GM21515 (cell line): ENCODE data around the gene CARMIL1.

Experiments used
- ATAC-seq: cut with Tn5 transposase; IDR thresholded peaks from one replicate; pipeline ENCODE4 v1.9.1; 2021; ENCODE audit not compliant: unreplicated experiment

CARMIL1 gene

DNA sequence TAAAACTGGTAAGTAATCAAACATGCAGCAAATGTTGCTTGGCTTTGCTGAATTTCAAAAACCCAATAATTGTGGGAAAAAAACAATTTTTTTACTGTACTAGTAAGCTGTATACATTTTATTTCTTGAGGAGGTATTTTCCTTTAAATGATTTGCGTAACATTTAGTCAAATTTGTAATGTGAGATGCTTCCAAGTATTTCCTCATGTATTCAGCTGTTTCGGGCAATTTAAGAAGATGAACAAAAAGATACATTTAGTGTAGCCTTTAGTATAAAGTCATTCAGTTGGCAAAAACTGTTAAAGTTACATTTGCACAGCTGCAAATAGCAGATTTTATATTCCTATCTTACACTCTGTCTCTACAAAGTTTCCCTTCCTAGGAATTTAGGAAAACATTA lies 186.8 kb downstream of the CARMIL1 start:
- ATAC-seq = no peak

DNA sequence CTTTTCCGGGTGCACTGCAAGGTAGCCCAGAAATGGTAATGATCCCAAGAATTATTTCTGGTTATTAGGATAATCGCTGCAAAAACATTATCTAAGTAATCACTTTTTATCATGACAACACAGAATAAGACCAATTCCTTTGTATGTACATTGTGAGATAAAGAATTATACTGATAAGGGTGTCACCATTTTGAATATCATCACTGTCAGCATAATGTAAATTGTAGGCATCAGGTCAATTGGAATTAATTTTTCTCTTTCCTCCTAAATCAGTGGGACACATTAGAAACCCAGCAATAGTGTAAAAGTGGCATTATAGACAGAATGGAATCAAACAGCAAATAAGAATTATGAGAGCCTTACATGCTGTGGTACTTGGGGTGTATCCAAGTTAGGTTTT lies 189.7 kb downstream of the CARMIL1 start:
- ATAC-seq = no peak

DNA sequence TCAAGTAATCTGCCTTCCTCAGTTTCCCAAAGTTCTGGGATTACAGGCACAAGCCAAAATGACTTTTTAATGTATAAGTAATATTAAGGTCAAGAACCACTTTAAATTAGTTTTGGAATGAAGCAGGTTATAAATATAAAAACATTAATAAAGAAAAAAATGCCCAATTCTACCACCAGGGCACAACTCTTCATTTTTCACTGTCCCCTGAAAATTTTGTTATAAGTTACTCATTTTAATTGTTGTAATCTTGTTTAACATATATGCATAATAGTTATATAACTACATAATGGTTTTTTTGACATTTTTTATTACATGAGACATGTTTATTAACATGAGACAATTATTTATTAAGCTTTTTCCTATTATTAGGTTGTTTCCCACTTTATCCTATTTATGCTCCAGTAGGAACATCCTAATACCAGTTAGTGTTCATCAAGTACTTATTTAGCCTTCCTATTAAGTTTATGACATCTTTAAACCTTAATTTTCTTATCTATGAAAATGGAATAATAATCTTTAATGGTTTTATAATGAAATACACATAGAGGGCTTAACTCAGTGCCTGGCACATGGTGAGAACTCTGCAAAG lies 190.7 kb downstream of the CARMIL1 start:
- no peak for ATAC-seq

DNA sequence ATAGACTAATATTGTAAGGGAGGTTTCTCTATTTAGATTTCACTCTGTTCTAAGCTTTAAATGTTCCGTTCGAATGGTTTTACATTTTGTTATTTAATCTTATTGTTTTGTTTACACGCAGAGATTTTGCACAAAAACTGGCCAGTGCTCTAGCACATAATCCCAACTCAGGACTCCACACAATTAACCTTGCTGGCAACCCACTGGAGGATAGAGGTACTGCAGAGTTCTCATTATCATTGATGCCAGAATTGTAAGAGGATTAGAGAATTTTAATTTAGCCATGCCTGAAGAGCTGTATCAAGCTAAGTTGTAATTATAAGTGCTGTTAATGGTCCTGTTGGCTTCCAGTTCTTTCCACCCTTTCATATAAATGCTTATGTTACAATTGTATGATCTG lies 193.1 kb downstream of the CARMIL1 start:
- ATAC-seq = no peak

DNA sequence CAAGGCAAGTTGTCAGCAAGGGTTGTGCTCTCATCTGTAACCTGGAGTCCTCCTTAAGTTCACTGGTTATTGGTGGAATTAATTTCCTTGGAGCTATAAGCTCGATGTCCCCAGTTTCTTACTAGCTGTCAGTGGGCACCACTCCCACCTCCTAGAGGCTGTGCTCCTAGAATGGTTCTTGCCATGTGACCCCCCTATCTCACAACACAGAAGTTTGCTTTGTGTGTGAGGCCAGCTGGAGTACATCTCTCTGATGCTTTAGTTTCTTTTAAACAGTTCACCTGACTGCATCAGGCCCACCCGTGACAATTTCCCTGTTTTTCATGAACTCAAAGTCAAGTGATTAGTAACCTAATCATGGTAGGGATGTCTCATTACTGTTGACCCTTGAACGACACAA lies 193.7 kb downstream of the CARMIL1 start:
- ATAC-seq = no peak

DNA sequence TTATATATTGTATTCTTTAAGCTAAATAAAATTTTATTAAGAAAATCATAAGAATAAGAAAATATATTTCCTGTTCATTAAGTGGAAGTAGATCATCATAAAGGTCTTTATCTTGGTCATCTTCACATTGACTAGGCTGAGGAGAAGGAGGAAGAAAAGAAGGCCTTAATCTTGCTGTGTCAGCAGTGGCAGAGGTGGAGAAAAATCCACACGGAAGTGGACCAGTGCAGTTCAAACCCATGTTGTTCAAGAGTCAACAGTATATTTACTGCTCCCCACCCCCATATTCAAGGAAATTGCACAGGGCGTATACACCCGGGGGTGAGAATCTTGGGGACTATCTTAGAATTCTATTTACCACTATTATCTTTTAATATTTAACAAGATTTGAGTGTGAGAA lies 194.3 kb downstream of the CARMIL1 start:
- ATAC-seq = no peak

DNA sequence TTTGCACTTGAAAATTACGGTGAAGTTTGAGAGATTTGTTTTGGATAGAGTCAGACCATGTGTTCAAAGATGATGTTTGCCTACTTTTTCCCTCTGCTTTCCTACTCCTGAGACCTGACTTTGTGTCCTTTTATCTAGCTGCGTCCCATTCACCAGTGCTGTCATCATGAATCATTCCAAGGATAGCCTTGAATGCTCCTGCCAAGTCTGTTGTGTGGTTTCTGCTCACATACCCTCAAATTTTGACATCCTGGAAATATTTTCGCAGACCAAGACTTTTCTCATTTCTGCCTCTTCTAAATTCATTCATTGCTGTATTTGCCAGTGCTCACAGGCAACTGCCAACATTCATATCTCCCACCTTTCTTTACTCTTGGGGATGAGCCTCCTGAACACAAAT lies 197.0 kb downstream of the CARMIL1 start:
- no peak for ATAC-seq

DNA sequence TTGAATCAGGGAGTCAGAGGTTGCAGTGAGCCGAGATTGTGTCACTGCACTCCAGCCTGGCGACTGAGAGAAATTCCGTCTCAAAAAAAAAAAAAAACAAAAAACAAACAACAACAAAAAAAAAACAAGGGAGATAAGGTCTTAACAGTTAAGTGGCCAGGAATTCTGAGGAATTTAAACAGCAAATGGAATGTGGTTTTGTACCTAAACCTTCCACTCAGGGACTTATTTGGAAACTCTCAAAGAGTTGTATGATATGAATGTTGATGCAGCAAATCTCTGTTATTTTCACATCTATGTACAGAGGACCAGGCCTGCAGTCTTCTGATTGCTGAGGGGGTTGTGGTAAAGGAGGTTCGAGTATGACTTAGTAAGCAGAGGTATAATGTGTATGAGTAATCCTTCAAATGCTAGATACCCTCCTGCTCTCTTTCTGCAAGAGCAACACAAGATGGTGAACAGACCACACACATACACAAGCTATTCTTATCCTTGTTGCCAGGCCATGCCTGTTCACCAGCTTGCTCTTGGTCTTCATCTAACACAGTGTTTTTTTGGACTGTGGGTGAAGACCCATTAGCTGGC lies 197.9 kb downstream of the CARMIL1 start:
- no peak for ATAC-seq

DNA sequence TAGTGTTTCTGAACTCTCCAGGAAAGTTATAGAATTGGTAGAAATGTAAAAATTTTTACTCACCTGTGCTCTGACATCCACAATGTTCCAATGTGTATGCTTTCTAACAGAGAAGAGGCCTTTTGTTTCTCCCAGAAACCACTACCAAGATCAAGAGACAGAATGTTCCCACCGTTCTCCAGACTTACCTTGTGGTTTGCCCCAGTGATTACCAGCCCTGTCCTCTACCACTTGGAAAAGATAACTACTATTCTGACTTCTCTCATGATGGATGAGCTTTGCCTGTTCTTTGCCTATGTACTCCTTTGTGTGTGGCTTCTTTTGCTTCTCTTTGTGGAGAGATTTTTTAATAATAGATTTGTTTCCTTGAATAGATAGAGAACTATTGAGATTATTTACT lies 199.8 kb downstream of the CARMIL1 start:
- no peak for ATAC-seq

DNA sequence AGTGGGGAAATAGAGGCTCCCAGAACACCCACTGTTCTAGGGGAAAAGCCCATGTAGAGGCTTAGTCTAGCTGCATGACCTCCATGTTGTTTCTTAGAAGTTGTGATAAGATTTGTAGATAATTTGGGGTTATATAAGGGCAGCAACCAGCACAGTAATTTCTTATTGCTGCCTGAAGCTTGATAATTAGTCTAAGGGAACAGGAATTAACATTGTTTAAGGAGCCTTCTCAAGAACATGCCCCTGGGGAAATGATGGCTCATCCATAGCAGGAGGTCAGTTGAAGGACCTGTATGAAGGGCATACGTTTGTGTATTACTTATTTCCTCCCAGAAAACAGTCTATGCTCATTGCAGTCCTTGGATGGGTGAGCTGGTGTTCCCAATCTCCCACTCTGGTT lies 202.1 kb downstream of the CARMIL1 start:
- ATAC-seq = no peak

DNA sequence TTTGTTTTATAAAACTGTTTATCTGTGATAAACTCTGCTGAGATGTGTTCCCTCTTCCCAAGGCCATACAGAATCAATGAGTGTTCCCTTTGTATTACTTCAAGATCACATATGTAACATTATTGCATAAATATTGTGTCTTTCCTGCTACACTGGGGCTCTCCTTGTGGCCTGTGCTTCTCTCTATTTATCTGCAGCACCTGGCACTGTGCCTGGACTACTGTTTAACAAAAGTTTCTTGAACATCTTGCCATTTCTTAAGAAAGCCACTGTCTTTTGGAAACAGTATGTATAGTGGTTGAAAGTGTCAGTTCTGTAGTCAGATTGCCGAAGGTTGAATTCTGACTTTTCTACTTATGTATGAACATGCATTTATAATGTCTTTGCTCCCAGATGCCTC lies 203.8 kb downstream of the CARMIL1 start:
- ATAC-seq = no peak

DNA sequence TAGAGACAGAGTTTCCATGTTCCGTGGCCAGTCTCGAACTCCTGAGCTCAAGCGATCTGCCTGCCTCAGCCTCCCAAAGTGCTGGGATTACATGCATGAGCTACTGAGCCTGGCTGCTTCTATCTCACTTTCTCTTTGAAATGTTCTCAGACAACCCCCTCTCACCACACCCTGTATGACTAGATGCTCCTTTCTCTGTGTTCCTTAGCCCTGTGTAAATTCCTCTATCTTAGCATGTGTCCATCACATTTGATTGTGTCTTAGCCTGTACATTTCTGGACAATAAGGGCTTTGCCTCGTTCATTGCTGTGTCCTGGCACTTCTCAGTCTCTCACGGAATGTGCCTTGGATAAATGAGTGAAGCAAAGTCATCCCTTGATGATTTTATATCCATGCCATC lies 204.8 kb downstream of the CARMIL1 start:
- ATAC-seq = no peak

DNA sequence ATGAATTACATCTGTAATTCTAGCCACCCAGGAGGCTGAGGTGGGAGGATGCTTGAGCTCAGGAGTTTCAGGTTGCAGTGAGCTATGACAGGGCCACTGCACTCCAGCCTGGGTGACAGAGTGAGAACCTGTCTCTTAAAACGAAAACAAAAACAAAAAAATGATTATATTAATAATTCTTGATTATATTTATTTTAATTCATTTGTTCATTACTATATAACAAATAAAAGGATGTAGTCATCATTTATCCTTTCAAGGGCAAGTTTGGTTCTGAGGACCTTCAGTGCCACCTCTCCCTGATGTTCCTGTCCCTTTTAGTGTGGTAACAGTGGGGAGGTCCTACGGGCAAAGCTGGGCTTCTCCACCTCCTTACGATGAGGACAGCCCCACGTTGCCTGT lies 205.7 kb downstream of the CARMIL1 start:
- no peak for ATAC-seq

DNA sequence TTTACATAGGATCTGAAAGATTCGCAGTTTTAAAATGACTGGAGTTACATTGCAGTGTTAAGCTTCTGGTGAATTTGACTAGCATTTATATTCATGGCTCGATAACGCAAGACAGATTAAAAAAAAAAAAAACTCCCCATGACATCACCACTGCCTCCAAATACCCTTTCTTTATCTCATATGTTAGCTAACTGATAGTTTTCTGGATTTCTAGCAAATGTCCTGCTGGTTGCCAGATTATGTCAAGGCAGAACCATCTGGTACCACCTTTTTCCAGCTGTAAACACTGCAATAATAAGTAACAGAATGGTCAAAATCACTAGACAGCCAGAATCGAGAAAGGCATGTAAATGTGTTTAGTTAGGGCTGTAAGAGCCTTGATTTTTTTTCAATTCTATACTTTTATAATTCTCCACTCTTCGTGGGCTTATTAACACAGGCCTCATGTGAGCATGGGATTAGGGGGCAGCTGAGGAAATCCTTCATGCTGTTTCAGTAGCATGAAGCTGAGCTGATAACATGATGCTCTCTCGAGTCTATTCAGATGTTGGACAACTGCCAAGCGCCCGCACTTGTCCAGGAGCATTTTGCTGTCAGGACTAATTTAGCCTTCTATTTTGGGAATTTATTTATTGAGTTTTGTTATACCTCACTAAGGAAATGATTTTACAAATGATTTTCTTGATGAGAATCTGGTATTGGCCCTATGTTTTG lies 206.8 kb downstream of the CARMIL1 start:
- no peak for ATAC-seq

DNA sequence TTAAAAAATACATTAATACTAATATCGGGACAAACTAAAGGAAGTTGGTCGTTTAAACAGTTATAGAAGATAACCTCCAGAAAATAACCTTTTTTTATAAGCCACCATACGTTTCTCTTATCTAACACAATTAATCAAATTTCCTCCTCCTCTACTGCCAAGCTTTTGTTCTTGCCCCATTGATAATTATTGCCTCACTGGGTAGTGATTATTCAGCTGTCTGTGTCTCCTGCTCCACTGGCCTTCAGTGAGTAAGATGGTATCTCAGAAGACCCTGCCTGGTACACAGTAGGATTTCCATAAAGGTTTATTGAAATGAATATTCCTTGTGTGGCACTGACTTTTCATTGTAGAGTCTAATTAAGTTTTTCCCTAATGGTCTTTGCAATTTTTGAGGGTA lies 207.4 kb downstream of the CARMIL1 start:
- no peak for ATAC-seq

DNA sequence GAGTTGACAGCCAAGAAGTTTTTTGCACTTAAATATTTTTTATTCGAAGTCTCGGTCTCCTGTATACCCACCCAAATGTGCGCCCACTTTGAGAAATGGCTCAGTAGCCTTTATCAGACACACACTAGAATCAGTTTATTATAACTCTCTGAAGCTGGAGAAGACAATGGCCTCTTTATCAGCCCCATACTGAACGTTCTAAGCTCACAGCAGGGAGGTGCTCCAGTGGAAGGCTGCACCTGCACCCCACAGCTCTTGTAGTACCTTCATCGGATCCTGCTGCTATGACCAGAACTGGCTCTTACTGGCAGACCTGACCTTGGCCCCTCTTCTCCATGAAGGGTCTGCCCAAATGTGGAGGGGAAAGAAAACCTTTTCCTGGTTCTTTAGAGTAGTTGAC lies 207.8 kb downstream of the CARMIL1 start:
- no peak for ATAC-seq

DNA sequence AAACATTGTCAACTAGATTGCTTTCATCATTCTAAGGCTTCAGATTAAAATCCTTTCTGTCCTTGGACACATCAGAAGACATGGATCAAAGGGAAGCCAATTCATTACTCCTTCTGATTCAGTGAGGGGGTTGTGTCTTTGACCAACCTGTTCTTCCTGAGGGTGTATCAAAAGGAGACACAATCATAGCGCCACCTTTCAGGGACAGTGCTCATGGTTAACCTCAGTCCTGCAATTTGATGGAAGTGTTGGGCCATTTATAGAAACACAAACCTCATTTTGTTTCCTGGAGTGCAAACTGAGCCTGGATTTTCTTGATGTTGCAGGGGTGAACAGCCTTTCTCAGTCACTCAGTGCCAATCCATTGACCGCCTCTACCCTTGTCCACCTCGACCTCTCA lies 209.0 kb downstream of the CARMIL1 start:
- ATAC-seq = no peak

DNA sequence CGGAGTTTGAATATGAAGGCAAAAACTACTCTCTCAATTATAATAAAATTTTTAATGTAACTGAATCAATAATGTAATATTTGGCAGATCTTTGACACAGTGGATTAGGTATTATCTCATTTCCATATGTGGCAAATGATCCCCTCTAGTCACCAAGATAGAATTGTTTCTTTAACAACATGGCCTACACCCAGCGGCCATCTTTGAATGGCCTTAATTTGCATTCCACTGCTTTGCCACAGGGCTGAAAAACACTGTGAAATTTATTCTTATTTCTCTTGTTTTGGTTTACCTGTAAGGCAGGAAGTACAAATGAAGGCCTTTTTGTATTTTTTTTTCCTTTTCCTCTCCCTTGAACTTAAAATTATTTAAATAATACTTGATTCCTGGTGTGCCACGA lies 210.2 kb downstream of the CARMIL1 start:
- no peak for ATAC-seq

DNA sequence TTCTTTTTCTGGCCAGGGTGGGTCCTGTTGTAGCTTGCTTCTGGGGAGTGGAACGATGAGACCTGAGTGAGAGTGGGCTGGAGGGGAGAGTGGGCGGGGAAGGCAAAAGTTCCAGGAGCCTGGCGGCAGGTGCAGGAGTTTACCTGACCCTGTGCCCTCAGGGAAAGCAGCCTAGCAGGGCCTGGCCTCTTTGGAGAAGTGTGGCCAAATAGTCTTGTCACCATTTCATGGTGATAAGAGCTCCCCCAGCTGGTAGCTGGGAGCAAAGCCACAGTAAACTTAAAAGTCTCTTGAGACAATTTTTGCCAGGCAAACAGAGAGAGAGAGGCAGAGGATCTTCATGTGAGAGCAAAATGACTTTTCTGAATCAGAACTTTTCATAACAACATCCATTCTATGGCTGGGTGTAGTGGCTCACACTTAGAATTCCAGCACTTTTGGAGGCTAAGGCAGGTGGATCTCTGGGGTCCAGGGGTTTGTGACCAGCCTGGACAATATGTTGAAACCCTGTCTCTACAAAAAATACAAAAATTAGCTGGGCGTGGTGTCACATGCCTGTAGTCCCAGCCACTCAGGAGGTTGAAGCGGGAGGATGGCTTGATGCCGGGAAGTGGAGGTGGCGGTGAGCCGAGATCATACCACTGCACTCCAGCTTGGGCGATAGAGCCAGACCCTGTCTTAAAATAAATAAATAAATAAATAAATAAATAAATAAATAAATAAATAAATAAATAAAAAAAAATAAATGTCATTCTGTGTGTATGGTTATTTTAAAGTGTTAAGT lies 211.0 kb downstream of the CARMIL1 start:
- ATAC-seq = peak; percentile 87

DNA sequence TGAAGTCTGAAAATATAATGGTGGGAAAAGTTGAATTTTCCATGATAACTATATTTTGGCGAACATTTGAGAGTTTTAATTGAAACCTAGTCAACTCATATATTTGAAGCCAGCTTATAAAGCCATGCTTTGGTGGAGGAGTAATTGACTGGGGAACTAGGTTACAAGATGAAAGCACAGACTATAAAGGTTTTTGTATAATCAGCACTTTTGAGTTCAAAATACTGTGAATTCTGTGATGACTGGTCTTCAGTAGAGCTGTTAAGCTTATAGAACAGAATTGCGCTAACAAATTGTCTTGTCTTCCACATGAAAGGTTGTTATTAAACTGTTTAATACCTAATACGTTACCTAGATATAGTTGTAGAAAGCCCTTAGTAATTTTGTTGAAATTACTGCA lies 213.8 kb downstream of the CARMIL1 start:
- ATAC-seq = no peak

DNA sequence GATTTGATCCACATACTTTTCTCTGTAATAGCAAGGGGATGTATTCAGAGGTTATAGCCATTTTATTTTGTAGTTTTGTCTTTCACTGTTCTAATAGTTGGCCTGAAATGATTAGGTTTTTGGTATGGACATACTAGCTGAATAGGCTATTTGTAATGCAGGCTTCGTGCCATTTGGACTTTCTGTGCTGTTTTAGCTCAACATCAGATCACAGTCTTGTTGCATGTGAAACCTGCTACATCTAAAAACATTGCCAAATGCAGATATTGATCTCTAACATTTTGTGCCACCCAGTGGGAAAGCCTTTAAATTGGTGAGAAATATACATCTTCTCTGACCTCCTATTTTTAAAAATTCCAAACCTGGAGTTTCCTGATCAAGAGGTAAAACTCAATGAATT lies 215.3 kb downstream of the CARMIL1 start:
- ATAC-seq = no peak
